GM23248 (cell line): Measurements from ENCODE around the gene IRF9.

Source experiments
- EZH2 ChIP-seq: fragments of 200-600 bp; sonication (generic); IDR thresholded peaks from 2 replicates; pipeline ENCODE4 v1.6.1; 2018; ENCODE audit warnings: antibody characterized with exemption, mild to moderate bottlenecking; ENCODE audit not compliant: insufficient read depth, poor library complexity, severe bottlenecking
- EZH2phosphoT487 ChIP-seq: fragments of 200-600 bp; sonication (generic); IDR thresholded peaks from 2 replicates; pipeline ENCODE4 v1.6.1; 2018; ENCODE audit warnings: antibody characterized with exemption, moderate library complexity, mild to moderate bottlenecking, low read depth; ENCODE audit not compliant: insufficient read depth

DNA sequence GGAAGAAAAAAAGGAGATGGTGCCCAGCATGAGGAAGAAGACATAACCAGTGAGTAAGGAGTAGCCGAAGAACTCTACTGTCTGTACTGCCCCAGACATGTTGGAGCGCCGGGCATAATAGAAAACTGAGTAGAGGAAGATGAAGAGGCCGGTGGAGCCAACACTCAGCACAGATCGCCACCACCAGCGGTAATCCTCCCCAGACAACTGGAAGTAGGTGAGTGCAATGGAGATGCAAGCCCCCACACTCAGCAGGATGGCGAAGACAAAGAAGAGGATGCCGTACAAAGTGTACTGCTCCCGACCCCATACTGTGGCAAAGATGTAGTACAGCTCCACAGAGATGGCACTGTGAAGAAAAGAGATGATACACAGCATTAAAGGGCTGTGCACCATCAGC, 28.4 kb downstream of the IRF9 start:
- TF ChIP-seq EZH2: no peak
- TF ChIP-seq EZH2phosphoT487: no peak
